CD4-positive, alpha-beta T cell treated with Interleukin-12 subunit alpha and Interleukin-12 subunit beta, for 1 hour (primary cell): ENCODE data around the gene ACSM2A.
"Not testable (repeated sequence)": the region's sequence is repeated elsewhere in the genome, so short reads cannot be mapped to it uniquely, and the experiment has no call there.

Experiments
- DNase-seq: peaks from one replicate; pipeline ENCODE4 v3.0.0-alpha.2; 2020

The ACSM2A gene

GRCh38 chr16:20460313-20460712, 9.0 kb downstream of the ACSM2A start:
- DNase-seq = not testable (repeated sequence)

GRCh38 chr16:20468954-20469353, 17.6 kb downstream of the ACSM2A start:
- not testable (repeated sequence) for DNase-seq

GRCh38 chr16:20469930-20470329, 18.6 kb downstream of the ACSM2A start:
- DNase-seq = not testable (repeated sequence)

GRCh38 chr16:20470732-20471131, 19.4 kb downstream of the ACSM2A start:
- not testable (repeated sequence) for DNase-seq

- DNase-seq = not testable (repeated sequence)
Measured at GRCh38 chr16:20477188-20477744, 25.9 kb downstream of the ACSM2A start.

- not testable (repeated sequence) for DNase-seq
Measured at GRCh38 chr16:20483989-20484388, 32.7 kb downstream of the ACSM2A start.

GRCh38 chr16:20484726-20485125, 33.4 kb downstream of the ACSM2A start:
- DNase-seq = no peak

GRCh38 chr16:20485408-20485807, 34.1 kb downstream of the ACSM2A start:
- no peak for DNase-seq

GRCh38 chr16:20490994-20491393, 39.7 kb downstream of the ACSM2A start:
- DNase-seq = not testable (repeated sequence)

GRCh38 chr16:20491448-20491847, 40.1 kb downstream of the ACSM2A start:
- not testable (repeated sequence) for DNase-seq

- DNase-seq = no peak
Measured at GRCh38 chr16:20504418-20504817, 53.1 kb downstream of the ACSM2A start.

- no peak for DNase-seq
Measured at GRCh38 chr16:20507280-20507679, 56.0 kb downstream of the ACSM2A start.

- DNase-seq = no peak
Measured at GRCh38 chr16:20510323-20510722, 59.0 kb downstream of the ACSM2A start.

GRCh38 chr16:20515688-20516090, 64.4 kb downstream of the ACSM2A start:
- DNase-seq = no peak

GRCh38 chr16:20517149-20517548, 65.8 kb downstream of the ACSM2A start:
- DNase-seq = no peak

- DNase-seq = no peak
Measured at GRCh38 chr16:20519231-20519630, 67.9 kb downstream of the ACSM2A start.

GRCh38 chr16:20520103-20520502, 68.8 kb downstream of the ACSM2A start:
- no peak for DNase-seq

- DNase-seq = not testable (repeated sequence)
Measured at GRCh38 chr16:20531795-20532194, 80.5 kb downstream of the ACSM2A start.

- DNase-seq = not testable (repeated sequence)
Measured at GRCh38 chr16:20532284-20532792, 81.0 kb downstream of the ACSM2A start.

GRCh38 chr16:20536669-20537068, 85.3 kb downstream of the ACSM2A start:
- DNase-seq = not testable (repeated sequence)
